HG02678 (cell line): ENCODE results near the gene SERPINB4.

Experiments
- ATAC-seq: cut with Tn5 transposase; IDR thresholded peaks from one replicate; pipeline ENCODE4 v1.9.1; 2021; ENCODE audit warnings: mild to moderate bottlenecking, moderate library complexity; ENCODE audit not compliant: unreplicated experiment

The SERPINB4 gene

GRCh38 chr18:63637703-63638102 lies 6.4 kb downstream of the SERPINB4 start:
- no peak for ATAC-seq

- ATAC-seq, result no peak
Measured at GRCh38 chr18:63627819-63628218, 16.2 kb downstream of the SERPINB4 start.

- ATAC-seq, result no peak
Measured at GRCh38 chr18:63626431-63626830, 17.6 kb downstream of the SERPINB4 start.

DNA sequence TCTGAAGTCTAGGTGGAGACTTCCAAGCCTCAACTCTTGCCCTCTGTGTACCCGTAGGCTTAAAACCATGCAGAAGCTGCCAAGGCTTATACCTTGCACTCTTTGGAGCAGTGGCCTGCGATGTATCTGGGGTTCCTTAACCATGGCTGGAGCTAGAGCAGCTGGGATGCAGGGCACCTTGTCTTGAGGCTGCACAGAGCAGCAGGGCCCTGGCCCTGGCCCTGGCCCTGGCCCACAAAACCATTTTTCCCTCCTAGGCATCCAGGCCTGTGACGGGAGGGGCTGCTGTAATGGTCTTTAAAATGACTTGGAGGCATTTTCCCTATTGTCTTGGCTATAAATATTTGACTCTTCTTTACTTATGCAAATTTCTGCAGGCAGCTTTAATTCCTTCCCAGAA lies 19.2 kb downstream of the SERPINB4 start:
- no peak for ATAC-seq

GRCh38 chr18:63619661-63620060 lies 24.4 kb downstream of the SERPINB4 start:
- ATAC-seq, result no peak

GRCh38 chr18:63617915-63618234 lies 26.2 kb downstream of the SERPINB4 start:
- peak; percentile 9 for ATAC-seq

- ATAC-seq, result peak; percentile 71
Measured at GRCh38 chr18:63617049-63617914, 26.8 kb downstream of the SERPINB4 start.

DNA sequence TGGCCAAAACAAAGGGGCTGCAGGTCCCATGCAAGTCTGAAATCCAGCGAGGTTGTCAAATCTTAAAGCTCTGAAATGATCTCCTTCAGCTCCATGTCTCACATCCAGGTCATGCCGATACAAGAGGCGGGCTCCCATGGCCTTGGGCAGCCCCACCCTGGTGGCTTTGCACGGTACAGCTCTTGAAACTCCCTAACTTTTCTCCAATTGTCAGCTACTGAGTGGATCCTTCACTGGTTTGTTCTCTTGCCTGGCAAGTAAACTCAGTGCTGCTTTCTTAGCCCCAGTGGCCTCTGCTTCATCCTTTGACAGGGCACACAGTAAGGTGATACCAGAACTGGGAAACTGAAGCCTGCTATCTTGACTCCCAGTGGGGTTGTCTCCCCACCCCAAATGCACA lies 30.6 kb downstream of the SERPINB4 start:
- ATAC-seq, result no peak

- ATAC-seq, result no peak
Measured at GRCh38 chr18:63606526-63606925, 37.5 kb downstream of the SERPINB4 start.

DNA sequence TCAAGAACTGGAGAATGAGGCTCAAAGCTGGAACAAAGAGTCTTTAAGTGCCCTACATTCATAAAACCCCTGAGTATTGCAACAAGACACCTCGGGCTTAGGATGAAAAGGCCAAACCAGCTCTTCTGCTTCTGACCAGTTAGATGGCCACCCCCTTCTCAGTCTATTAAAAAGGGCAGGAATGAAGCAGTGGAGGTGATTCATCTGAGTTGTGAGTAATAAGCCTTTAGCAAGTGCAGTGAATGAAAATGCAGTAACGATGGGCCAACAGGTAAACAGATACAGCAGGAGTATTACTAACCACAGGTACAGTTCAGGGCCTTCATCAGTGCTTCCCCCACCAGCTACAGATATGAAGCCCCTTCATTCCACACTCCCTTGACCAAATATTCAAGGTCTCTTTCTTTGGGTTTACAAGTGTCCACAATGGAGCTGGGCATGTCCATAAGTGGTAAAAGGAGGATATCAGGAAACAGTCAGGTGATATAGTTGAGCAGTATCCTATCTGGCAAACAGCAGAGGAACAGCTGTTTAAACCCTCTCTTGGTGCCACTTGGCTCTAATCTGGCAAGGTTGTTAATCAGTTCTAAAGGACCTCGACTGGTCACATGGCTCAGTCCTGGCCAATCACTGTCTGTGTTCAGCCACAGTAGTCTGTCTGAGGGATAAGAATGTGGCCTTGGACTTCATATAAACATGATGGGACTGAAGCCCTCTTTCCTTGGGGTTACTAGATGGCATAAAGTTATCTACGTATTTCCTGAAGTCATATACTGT lies 39.1 kb downstream of the SERPINB4 start:
- ATAC-seq, result no peak

DNA sequence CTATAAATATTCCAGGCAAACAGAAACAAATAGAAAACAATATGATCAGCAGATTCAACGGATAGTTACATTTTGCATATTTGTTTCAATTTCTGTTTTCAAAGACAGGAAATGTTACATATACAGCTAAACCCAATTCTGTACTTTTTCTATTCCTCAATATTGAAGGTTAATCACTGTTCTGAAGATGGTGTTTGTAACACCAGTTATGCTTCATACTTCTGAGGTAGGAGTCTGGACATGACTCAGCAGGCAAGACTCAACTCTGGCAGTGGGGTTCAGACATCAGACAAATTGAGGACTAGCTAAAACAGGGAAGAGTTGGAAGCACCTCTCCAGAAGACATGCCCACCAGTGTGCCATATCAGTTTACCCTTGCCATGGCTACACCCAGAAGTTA lies 40.3 kb downstream of the SERPINB4 start:
- ATAC-seq, result peak; percentile 96

GRCh38 chr18:63603355-63603754 lies 40.7 kb downstream of the SERPINB4 start:
- ATAC-seq, result no peak

- ATAC-seq, result no peak
Measured at GRCh38 chr18:63596964-63597363, 47.1 kb downstream of the SERPINB4 start.

GRCh38 chr18:63592471-63592870 lies 51.6 kb downstream of the SERPINB4 start:
- no peak for ATAC-seq

DNA sequence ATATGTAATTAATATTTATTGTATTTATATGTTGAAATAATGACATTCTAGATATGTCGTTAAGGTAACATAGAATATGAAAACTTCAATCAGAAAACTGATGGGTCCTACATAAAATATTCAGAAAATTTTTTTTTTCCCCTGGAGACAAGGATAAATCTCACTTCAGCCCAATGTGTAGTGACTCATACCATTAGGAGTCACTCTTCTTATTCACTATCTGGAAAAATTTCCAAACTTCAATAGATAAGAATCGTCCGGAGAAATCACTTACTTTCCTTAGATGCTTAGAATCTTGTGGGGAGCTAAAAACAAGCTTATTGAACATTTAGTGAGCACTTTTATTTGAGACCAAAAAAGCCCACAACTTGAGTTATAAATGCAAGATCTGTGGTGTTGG lies 52.3 kb downstream of the SERPINB4 start:
- ATAC-seq, result no peak

DNA sequence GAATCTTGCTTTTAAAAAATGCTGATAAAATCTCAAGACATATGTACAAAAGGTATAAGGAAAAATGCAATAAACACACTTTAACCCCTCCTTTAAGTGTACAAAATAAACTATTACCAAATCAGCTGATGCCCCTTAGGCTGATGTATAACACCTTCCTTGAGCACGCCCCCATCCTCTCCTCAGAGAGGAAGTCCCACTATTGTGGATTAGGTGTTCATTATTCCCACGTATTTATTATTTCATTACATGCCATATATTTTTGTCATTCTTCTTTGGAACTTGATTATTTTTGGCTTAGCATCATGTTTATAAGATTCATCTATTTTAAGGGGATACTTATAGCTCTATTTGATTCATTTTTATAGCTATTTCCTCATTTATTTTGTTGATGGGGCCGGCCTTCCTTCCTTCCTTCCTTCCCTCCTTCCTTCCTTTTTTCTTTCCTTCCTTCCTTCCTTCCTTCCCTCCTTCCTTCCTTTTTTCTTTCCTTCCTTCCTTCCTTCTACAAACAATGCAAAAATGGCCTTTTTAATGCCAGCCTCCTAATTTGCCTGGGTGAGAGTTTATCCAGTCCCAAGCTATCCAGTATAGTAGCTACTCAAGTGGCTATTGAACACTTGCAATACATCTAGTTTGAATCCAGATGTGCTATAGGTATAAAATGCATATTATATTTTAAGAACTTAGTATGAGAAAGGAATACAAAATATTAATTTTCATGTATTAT lies 52.9 kb downstream of the SERPINB4 start:
- ATAC-seq, result no peak

- no peak for ATAC-seq
Measured at GRCh38 chr18:63590373-63590772, 53.7 kb downstream of the SERPINB4 start.

GRCh38 chr18:63588909-63589308 lies 55.1 kb downstream of the SERPINB4 start:
- ATAC-seq, result no peak
